ENCODE data around the gene CREBBP.

- TF ChIP-seq, protein P1, sequence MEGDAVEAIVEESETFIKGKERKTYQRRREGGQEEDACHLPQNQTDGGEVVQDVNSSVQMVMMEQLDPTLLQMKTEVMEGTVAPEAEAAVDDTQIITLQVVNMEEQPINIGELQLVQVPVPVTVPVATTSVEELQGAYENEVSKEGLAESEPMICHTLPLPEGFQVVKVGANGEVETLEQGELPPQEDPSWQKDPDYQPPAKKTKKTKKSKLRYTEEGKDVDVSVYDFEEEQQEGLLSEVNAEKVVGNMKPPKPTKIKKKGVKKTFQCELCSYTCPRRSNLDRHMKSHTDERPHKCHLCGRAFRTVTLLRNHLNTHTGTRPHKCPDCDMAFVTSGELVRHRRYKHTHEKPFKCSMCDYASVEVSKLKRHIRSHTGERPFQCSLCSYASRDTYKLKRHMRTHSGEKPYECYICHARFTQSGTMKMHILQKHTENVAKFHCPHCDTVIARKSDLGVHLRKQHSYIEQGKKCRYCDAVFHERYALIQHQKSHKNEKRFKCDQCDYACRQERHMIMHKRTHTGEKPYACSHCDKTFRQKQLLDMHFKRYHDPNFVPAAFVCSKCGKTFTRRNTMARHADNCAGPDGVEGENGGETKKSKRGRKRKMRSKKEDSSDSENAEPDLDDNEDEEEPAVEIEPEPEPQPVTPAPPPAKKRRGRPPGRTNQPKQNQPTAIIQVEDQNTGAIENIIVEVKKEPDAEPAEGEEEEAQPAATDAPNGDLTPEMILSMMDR (IDR thresholded peaks at IDR 0.05): no peak
- TF ChIP-seq POLR2A (IDR thresholded peaks at IDR 0.05) (no peak), EP300 (IDR thresholded peaks at IDR 0.05) (no peak)
Measured at GRCh38 chr16:3731126-3731935, 149.2 kb downstream of the CREBBP start.
